ENCODE data around the gene MRPS18B.

DNA sequence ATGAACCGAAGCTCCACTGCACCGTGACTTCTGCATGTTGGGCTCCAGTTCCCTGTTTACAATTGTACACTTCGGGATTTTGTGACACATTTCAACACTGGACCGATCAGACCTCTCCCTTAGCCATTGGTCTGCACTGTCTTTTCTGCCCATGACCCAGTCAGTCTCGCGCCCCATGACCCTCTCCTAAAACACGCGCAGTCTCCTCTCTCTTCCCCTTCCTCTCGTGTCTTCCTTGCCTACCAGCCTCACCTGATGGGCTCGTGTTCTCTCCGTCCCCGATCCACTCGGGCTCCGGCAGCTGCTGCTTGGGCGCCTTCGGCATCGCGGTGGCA, 46.9 kb upstream of the MRPS18B start:
- TF ChIP-seq, protein P1, sequence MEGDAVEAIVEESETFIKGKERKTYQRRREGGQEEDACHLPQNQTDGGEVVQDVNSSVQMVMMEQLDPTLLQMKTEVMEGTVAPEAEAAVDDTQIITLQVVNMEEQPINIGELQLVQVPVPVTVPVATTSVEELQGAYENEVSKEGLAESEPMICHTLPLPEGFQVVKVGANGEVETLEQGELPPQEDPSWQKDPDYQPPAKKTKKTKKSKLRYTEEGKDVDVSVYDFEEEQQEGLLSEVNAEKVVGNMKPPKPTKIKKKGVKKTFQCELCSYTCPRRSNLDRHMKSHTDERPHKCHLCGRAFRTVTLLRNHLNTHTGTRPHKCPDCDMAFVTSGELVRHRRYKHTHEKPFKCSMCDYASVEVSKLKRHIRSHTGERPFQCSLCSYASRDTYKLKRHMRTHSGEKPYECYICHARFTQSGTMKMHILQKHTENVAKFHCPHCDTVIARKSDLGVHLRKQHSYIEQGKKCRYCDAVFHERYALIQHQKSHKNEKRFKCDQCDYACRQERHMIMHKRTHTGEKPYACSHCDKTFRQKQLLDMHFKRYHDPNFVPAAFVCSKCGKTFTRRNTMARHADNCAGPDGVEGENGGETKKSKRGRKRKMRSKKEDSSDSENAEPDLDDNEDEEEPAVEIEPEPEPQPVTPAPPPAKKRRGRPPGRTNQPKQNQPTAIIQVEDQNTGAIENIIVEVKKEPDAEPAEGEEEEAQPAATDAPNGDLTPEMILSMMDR (conservative IDR thresholded peaks at IDR 0.05; ENCODE audit: low read depth, low read length): no peak
- TF ChIP-seq SMC3 (IDR thresholded peaks at IDR 0.05; ENCODE audit: low read depth, low read length) (no peak), POLR2A (IDR thresholded peaks at IDR 0.05; ENCODE audit: low read depth, low read length) (no peak), RFX5 (IDR thresholded peaks at IDR 0.05; ENCODE audit: low read depth, low read length) (no peak), MAFK (IDR thresholded peaks at IDR 0.05; ENCODE audit: low read depth, low read length) (no peak), RAD21 (IDR thresholded peaks at IDR 0.05; ENCODE audit: low read length) (no peak), CEBPB (IDR thresholded peaks at IDR 0.05; ENCODE audit: low read depth, low read length) (no peak), BHLHE40 (IDR thresholded peaks at IDR 0.05; ENCODE audit: low read depth, low read length) (no peak), MAZ (IDR thresholded peaks at IDR 0.05; ENCODE audit: borderline replicate concordance, low read depth, low read length) (no peak), FOS (IDR thresholded peaks at IDR 0.05; ENCODE audit: low read depth, low read length) (no peak), NFE2L2 (IDR thresholded peaks at IDR 0.05; ENCODE audit: low read depth, low read length) (no peak), RCOR1 (IDR thresholded peaks at IDR 0.05; ENCODE audit: insufficient replicate concordance, low read length) (no peak)
- TF ChIP-seq, protein P2, sequence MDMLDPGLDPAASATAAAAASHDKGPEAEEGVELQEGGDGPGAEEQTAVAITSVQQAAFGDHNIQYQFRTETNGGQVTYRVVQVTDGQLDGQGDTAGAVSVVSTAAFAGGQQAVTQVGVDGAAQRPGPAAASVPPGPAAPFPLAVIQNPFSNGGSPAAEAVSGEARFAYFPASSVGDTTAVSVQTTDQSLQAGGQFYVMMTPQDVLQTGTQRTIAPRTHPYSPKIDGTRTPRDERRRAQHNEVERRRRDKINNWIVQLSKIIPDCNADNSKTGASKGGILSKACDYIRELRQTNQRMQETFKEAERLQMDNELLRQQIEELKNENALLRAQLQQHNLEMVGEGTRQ (IDR thresholded peaks at IDR 0.05; ENCODE audit: low read depth, low read length): no peak

Data from IMR-90 (cell line).